ENCODE data around the gene CXCL3. TPM values are rescaled to one million over a fixed set of nuclear protein-coding genes. Genes with fewer than 3 reads are reported as not detected.

CXCL3 gene
- total and polyA plus RNA-seq, 9 of the 15 experiments (the other 6 are each of a cell fraction or from before 2014, with no cell fraction given): 2.3 to 8.9 (median 6.1) TPM

- TF ChIP-seq, protein P1, sequence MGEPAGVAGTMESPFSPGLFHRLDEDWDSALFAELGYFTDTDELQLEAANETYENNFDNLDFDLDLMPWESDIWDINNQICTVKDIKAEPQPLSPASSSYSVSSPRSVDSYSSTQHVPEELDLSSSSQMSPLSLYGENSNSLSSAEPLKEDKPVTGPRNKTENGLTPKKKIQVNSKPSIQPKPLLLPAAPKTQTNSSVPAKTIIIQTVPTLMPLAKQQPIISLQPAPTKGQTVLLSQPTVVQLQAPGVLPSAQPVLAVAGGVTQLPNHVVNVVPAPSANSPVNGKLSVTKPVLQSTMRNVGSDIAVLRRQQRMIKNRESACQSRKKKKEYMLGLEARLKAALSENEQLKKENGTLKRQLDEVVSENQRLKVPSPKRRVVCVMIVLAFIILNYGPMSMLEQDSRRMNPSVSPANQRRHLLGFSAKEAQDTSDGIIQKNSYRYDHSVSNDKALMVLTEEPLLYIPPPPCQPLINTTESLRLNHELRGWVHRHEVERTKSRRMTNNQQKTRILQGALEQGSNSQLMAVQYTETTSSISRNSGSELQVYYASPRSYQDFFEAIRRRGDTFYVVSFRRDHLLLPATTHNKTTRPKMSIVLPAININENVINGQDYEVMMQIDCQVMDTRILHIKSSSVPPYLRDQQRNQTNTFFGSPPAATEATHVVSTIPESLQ (CRISPR knock-in tag; IDR thresholded peaks at IDR 0.05): no peak
- no peak for TF ChIP-seq POLR2G (IDR thresholded peaks at IDR 0.05; ENCODE audit: low read depth, low read length)
- TF ChIP-seq ZNF668 (CRISPR knock-in tag; IDR thresholded peaks at IDR 0.05): peak; percentile 22; the same call in 1 of the 2 replicates
- TF ChIP-seq ZNF143 (CRISPR knock-in tag; IDR thresholded peaks at IDR 0.05): no peak
These were observed 16.1 kb upstream of the CXCL3 start (continued) for GRCh38 chr4:74054483-74055047.

- intact Hi-C loops (cut with micrococcal nuclease): no loop called here
- TF ChIP-seq HDAC2 (IDR thresholded peaks at IDR 0.05) (0 out of 2 replicates have a peak, but pooled peaks have one; percentile 43), ZNF384 (IDR thresholded peaks at IDR 0.05; ENCODE audit: low read depth, low read length) (no peak), ZNF274 (IDR thresholded peaks at IDR 0.05; ENCODE audit: borderline replicate concordance, low read depth, low read length) (no peak), ELF2 (CRISPR knock-in tag; IDR thresholded peaks at IDR 0.05) (no peak), MEIS2 (IDR thresholded peaks at IDR 0.05; ENCODE audit: partially characterized antibody) (no peak), RBM25 (IDR thresholded peaks at IDR 0.05; ENCODE audit: low read depth, low read length, severe bottlenecking) (peak; percentile 97), TRIM24 (IDR thresholded peaks at IDR 0.05) (0 out of 4 replicates have a peak, but pooled peaks of 1 of the 2 experiments have one; percentile 13), CBX3 (IDR thresholded peaks at IDR 0.05; ENCODE audit: borderline replicate concordance in 1 of 2, low read length in 2 of 2) (peak in 1 of 2 experiments; percentile 47; a peak in 1 of 3 replicates)
- H3K27me3 ChIP-seq (ENCODE audit: control insufficient read depth in 2 of 2, insufficient read depth in 2 of 2, low read length in 2 of 2): no peaks in the 10 kb centered on the region
- in situ Hi-C loops (cut with MboI): no loop called here
- BruUV-seq (replicated peaks): no TSS peak
- no peak for FAIRE-seq
- ChIA-PET POLR2A (no interaction called here), CTCF (ENCODE audit: low intra/inter-chr PET ratio) (no interaction called here)
- no peaks in the 10 kb centered on the region for H3K4me1 ChIP-seq (replicated peaks in 1 of 2; ENCODE audit: control insufficient read depth in 2 of 2, insufficient read depth in 2 of 2, low read length in 2 of 2)
- H4K20me1 ChIP-seq (replicated peaks; ENCODE audit: control insufficient read depth, insufficient read depth, low read length): no peaks in the 10 kb centered on the region
- no peak overlapping the region for H3K4me3 ChIP-seq
- no peaks in the 10 kb centered on the region for H3K36me3 ChIP-seq (ENCODE audit: control insufficient read depth, insufficient read depth, low read length)
- 40% methylated on average over 1 of the region's 1 CpG for whole genome bisulfite sequencing (ENCODE audit: insufficient coverage, low coverage, missing lambda C conversion rate)
- H3K27ac ChIP-seq (ENCODE audit: extremely low read depth, low read depth, low read length): no peak overlapping the region
- DNase-seq (ENCODE audit: extremely low read depth in 1 of 4, low spot score in 3 of 4): no peak
- no peak overlapping the region for H3K4me2 ChIP-seq (ENCODE audit: insufficient read depth, low read length)
- H2AFZ ChIP-seq (ENCODE audit: low read depth, low read length): no peak overlapping the region
- H3K9me1 ChIP-seq (ENCODE audit: control insufficient read depth, insufficient read depth, low read length): no peaks in the 10 kb centered on the region
- H3K9me3 ChIP-seq (replicated peaks; ENCODE audit: control insufficient read depth, insufficient read depth, low read depth, low read length): peaks cover 3% of the 10 kb centered on the region; the same call in 1 of the 2 replicates
- no peak overlapping the region for H3K9ac ChIP-seq (ENCODE audit: insufficient read depth in 1 of 2, low read depth in 2 of 2, low read length in 2 of 2)
- H3K79me2 ChIP-seq (ENCODE audit: control insufficient read depth, insufficient read depth, low read length): no peaks in the 10 kb centered on the region
- no peak for ATAC-seq
These were observed 8.7 kb upstream of the CXCL3 start for GRCh38 chr4:74047152-74047551.

Data from K562 (cell line).